Sigmoid colon (tissue), 4 donors: ENCODE measurements around the gene ITK.

ENCODE experiments used
- POLR2A ChIP-seq, 2 donors: fragments of 450-650 bp; IDR thresholded peaks; one replicate each; pipeline ENCODE4 v1.6.1; 2016; ENCODE audit warnings: antibody characterized with exemption in 2 of 2, mild to moderate bottlenecking in 2 of 2, moderate library complexity in 2 of 2
- POLR2AphosphoS5 ChIP-seq, 4 donors: sonication (generic); formaldehyde crosslinking; IDR thresholded peaks; one replicate each; pipeline ENCODE4 v1.6.1; 2017; ENCODE audit warnings: antibody characterized with exemption in 4 of 4
- TF ChIP-seq, protein P1 (sequence below), 4 experiments: fragments of 450-650 bp in 3 of 4; fragments of 200-600 bp in 1 of 4; IDR thresholded peaks; one replicate each; pipeline ENCODE4 v1.5.1; 2016 to 2019; ENCODE audit warnings: antibody characterized with exemption in 4 of 4, mild to moderate bottlenecking in 3 of 4, moderate library complexity in 2 of 4

DNA sequence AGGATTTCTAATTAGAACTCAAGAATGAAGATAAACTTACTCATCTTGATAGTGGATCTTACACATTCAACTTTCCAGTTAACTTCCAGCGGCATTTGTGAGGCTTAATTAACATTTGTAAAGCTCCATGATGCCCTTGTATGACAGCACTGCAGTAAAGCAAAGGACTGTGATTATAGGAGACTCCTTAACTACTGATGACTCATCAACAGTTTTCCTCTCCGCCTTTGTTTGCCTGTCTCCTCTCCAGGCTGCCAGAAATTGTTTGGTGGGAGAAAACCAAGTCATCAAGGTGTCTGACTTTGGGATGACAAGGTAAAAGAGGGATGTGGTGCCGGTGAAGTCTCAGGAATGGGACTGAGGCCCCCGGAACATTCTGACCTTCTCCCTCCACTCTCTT is 64.8 kb downstream of the ITK start:
- TF ChIP-seq POLR2AphosphoS5 (IDR thresholded peaks at IDR 0.05): no peak
- TF ChIP-seq, protein P1, sequence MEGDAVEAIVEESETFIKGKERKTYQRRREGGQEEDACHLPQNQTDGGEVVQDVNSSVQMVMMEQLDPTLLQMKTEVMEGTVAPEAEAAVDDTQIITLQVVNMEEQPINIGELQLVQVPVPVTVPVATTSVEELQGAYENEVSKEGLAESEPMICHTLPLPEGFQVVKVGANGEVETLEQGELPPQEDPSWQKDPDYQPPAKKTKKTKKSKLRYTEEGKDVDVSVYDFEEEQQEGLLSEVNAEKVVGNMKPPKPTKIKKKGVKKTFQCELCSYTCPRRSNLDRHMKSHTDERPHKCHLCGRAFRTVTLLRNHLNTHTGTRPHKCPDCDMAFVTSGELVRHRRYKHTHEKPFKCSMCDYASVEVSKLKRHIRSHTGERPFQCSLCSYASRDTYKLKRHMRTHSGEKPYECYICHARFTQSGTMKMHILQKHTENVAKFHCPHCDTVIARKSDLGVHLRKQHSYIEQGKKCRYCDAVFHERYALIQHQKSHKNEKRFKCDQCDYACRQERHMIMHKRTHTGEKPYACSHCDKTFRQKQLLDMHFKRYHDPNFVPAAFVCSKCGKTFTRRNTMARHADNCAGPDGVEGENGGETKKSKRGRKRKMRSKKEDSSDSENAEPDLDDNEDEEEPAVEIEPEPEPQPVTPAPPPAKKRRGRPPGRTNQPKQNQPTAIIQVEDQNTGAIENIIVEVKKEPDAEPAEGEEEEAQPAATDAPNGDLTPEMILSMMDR (IDR thresholded peaks at IDR 0.05): no peak
- no peak for TF ChIP-seq POLR2A (IDR thresholded peaks at IDR 0.05)
